ENCODE measurements around the gene TMEM256.

DNA sequence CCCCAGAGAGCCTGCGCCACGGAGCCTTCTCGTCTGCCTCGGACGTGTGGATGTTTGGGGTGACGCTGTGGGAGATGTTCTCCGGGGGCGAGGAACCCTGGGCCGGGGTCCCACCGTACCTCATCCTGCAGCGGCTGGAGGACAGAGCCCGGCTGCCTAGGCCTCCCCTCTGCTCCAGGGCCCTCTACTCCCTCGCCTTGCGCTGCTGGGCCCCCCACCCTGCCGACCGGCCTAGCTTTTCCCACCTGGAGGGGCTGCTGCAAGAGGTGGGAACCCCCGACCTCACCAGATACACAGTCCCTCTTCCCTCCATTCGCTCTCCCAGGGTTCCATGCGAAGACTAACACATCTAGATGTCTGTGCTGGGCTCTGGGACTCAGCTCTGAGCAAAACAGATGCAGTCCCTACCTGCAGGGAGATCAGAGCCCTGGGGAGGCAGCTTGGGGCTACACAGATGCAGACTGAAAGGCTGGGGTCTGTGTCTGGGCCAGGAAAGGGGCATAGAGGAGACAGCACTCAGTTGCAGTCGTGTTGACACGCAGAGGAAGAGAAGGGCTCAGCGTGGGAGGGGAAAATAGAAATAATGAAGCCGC is 19.3 kb downstream of the TMEM256 start:
- TF ChIP-seq POLR2AphosphoS5 (IDR thresholded peaks at IDR 0.05; ENCODE audit: low read depth, low read length), result no peak
- TF ChIP-seq, protein P1, sequence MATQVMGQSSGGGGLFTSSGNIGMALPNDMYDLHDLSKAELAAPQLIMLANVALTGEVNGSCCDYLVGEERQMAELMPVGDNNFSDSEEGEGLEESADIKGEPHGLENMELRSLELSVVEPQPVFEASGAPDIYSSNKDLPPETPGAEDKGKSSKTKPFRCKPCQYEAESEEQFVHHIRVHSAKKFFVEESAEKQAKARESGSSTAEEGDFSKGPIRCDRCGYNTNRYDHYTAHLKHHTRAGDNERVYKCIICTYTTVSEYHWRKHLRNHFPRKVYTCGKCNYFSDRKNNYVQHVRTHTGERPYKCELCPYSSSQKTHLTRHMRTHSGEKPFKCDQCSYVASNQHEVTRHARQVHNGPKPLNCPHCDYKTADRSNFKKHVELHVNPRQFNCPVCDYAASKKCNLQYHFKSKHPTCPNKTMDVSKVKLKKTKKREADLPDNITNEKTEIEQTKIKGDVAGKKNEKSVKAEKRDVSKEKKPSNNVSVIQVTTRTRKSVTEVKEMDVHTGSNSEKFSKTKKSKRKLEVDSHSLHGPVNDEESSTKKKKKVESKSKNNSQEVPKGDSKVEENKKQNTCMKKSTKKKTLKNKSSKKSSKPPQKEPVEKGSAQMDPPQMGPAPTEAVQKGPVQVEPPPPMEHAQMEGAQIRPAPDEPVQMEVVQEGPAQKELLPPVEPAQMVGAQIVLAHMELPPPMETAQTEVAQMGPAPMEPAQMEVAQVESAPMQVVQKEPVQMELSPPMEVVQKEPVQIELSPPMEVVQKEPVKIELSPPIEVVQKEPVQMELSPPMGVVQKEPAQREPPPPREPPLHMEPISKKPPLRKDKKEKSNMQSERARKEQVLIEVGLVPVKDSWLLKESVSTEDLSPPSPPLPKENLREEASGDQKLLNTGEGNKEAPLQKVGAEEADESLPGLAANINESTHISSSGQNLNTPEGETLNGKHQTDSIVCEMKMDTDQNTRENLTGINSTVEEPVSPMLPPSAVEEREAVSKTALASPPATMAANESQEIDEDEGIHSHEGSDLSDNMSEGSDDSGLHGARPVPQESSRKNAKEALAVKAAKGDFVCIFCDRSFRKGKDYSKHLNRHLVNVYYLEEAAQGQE (IDR thresholded peaks at IDR 0.05; ENCODE audit: insufficient read depth in 1 of 2, low read depth in 2 of 2, low read length in 2 of 2), result no peak
- TF ChIP-seq TAF1 (IDR thresholded peaks at IDR 0.05; ENCODE audit: borderline replicate concordance, insufficient read depth, low read length), result no peak
- no peak for TF ChIP-seq SIN3A (IDR thresholded peaks at IDR 0.05; ENCODE audit: borderline replicate concordance, insufficient read depth, low read length)
- no peak for TF ChIP-seq FOXP2 (optimal IDR thresholded peaks at IDR 0.05; ENCODE audit: borderline replicate concordance, extremely low read depth, extremely low read length, insufficient read depth)
